Skeletal muscle satellite cell (primary cell): Measurements from ENCODE around the gene PPP3CA.
"Not testable (repeated sequence)": the region's sequence is repeated elsewhere in the genome, so short reads cannot be mapped to it uniquely, and the experiment has no call there.

ENCODE experiments used
- H3K27me3 ChIP-seq: 2 replicates; pipeline ENCODE4 v1.7.0; 2013; ENCODE audit warnings: low read length; ENCODE audit not compliant: control insufficient read depth, insufficient read depth
- H3K36me3 ChIP-seq: 2 replicates; pipeline ENCODE4 v1.7.0; 2013; ENCODE audit warnings: mild to moderate bottlenecking, control low read depth, low read length; ENCODE audit not compliant: insufficient read depth
- H3K4me1 ChIP-seq: 2 replicates; pipeline ENCODE4 v1.7.0; 2013; ENCODE audit warnings: low read length; ENCODE audit not compliant: control insufficient read depth, insufficient read depth
- H3K4me2 ChIP-seq: 2 replicates; pipeline ENCODE4 v1.7.0; 2013; ENCODE audit warnings: mild to moderate bottlenecking, low read length
- H3K4me3 ChIP-seq: 2 replicates; pipeline ENCODE4 v1.7.0; 2013; ENCODE audit warnings: low read length
- H3K9ac ChIP-seq: 2 replicates; pipeline ENCODE4 v1.7.0; 2013; ENCODE audit warnings: mild to moderate bottlenecking, low read depth, low read length, moderate library complexity
- H3K9me3 ChIP-seq: replicated peaks from 2 replicates; pipeline ENCODE4 v1.7.0; 2013; ENCODE audit warnings: mild to moderate bottlenecking, control low read depth, low read length

The PPP3CA gene

GRCh38 chr4:101183666-101184373 is 163.5 kb downstream of the PPP3CA start:
- Histone ChIP-seq H3K4me3 (no peak overlapping the region), H3K36me3 (no peaks in the 10 kb centered on the region), H3K27me3 (no peaks in the 10 kb centered on the region), H3K9ac (no peak overlapping the region), H3K4me1 (peaks cover 7% of the 10 kb centered on the region), H3K4me2 (no peak overlapping the region), H3K9me3 (no peaks in the 10 kb centered on the region)

DNA sequence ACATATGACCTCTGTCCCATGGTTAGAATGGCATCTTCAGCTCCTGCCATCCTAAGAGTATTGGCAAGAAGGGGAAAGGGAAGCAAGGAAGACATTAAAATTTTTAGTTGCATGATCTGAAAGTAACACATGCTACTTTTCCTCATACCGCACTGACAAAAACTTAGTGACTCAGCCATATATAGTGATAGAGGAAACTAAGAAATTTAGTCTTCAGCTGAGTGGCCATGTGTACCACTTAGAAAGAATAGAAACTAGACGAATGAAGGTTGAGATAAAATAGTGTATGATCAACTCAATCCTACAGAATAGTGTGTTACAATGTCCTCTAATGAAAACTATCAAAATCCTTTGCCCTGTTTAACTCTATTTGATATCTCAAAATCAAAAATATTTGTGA is 164.1 kb downstream of the PPP3CA start:
- Histone ChIP-seq H3K27me3 (no peaks in the 10 kb centered on the region), H3K4me2 (no peak overlapping the region), H3K4me1 (peaks cover 10% of the 10 kb centered on the region), H3K36me3 (no peaks in the 10 kb centered on the region), H3K9me3 (no peaks in the 10 kb centered on the region), H3K9ac (no peak overlapping the region), H3K4me3 (no peak overlapping the region)

DNA sequence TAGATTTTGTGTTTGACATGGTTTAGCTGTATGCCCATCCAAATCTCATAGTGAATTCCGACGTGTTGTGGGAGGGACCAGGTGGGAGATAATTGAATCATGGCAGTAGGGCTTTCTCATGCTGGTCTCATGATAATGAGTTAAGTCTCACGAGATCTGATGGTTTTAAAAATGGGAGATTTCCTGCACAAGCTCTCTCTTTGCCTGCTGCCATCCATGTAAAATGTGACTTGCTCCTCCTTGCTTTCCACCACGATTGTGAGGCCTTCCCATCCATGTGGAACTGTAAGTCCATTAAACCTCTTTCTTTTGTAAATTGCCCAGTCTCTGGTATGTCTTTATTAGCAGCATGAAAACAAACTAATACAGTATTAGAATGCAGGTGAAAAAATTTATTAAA is 164.6 kb downstream of the PPP3CA start:
- H3K4me3 ChIP-seq, H3K9me3 ChIP-seq, H3K27me3 ChIP-seq, H3K4me2 ChIP-seq, H3K36me3 ChIP-seq, H3K4me1 ChIP-seq, H3K9ac ChIP-seq: not testable (repeated sequence)

DNA sequence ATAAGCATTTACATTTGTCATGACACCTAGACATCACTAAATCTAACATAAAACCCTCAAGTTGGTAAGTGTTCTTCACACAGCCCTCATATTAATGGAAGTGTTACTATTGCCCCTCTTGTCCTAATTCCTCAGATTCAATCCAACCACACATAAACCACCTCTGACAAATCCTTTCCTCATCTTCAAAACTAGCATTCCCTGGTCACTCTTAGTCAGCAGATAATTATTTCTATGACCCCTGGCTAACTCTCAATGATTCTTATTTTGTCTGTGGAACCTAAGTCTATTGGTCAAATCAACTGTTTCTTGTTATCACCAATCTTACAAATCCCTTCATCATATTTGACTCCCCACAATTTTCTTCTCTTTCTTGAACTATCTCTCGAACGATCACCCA is 168.6 kb downstream of the PPP3CA start:
- H3K9me3 ChIP-seq = no peaks in the 10 kb centered on the region
- peaks cover 7% of the 10 kb centered on the region for H3K4me1 ChIP-seq
- no peaks in the 10 kb centered on the region for H3K36me3 ChIP-seq
- H3K4me2 ChIP-seq = no peak overlapping the region
- no peak overlapping the region for H3K4me3 ChIP-seq
- no peaks in the 10 kb centered on the region for H3K27me3 ChIP-seq
- H3K9ac ChIP-seq = no peak overlapping the region

DNA sequence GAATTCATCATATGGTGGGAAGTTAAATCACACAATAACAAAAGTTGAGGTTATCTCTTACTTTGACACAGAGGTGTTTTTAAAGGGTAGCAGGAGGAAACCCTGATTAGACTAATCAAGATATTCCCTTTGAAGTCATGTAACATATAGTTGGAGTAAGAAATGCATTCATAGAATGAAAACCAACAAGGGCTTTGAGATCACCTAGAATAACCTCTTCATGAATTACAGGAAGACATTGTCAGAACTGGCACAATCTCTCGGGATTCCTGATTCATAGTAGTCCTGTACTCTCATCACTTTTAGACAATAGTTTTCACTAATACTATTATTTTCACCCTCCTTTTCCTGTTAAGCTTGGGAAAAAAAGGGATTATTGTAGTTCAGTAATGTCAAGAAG is 170.2 kb downstream of the PPP3CA start:
- Histone ChIP-seq H3K9ac (no peak overlapping the region), H3K4me1 (peaks cover 14% of the 10 kb centered on the region), H3K4me2 (no peak overlapping the region), H3K27me3 (no peaks in the 10 kb centered on the region), H3K36me3 (no peaks in the 10 kb centered on the region), H3K4me3 (no peak overlapping the region), H3K9me3 (no peaks in the 10 kb centered on the region)

- Histone ChIP-seq H3K9me3 (no peaks in the 10 kb centered on the region), H3K27me3 (no peaks in the 10 kb centered on the region), H3K4me2 (no peak overlapping the region), H3K4me3 (no peak overlapping the region), H3K36me3 (no peaks in the 10 kb centered on the region), H3K9ac (no peak overlapping the region), H3K4me1 (peaks cover 23% of the 10 kb centered on the region)
These were observed 171.2 kb downstream of the PPP3CA start for GRCh38 chr4:101175896-101176676.

- H3K27me3 ChIP-seq = no peaks in the 10 kb centered on the region
- no peaks in the 10 kb centered on the region for H3K9me3 ChIP-seq
- H3K36me3 ChIP-seq = no peaks in the 10 kb centered on the region
- H3K9ac ChIP-seq = no peak overlapping the region
- no peak overlapping the region for H3K4me3 ChIP-seq
- H3K4me2 ChIP-seq = no peak overlapping the region
- H3K4me1 ChIP-seq = peaks cover 23% of the 10 kb centered on the region
These were observed 172.5 kb downstream of the PPP3CA start for GRCh38 chr4:101174679-101175345.

DNA sequence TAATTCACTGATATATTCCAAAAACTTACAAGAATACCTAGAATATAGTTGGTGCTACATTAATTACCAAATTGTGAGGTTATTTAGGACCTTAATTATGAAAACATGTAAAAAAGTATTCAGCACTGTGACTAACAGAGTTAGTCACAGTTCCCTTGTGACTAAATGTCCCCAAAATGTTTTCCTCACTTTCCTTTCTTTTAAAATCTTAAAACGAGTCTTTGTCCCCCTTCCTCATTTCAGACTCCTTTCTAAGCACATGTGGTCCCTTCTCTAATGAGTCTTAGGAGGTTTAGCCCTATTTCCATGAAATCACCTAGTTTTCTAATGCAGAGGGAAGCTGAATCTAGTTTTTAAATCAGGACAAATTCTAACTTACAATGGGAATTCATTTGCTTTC is 175.0 kb downstream of the PPP3CA start:
- H3K9me3 ChIP-seq = no peaks in the 10 kb centered on the region
- H3K9ac ChIP-seq = no peak overlapping the region
- no peak overlapping the region for H3K4me2 ChIP-seq
- no peaks in the 10 kb centered on the region for H3K36me3 ChIP-seq
- no peaks in the 10 kb centered on the region for H3K27me3 ChIP-seq
- H3K4me3 ChIP-seq = no peak overlapping the region
- peaks cover 16% of the 10 kb centered on the region for H3K4me1 ChIP-seq

DNA sequence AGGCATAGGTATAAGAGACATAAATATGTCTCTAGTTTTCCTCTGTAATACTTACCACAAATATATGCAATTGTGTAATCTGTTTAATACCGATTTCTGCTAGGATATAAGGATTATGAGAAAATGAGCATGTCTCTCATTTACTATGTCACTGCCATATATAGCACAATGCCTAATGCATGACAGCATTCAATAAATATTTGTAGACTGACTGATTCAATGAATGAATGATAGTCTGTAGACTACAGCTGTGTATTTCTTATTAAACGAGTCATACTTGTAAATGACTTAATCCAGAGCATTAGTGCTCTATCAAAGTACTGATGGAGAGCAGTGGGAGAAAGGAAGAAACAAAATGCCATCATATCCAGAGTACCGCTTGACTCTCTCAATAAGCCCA is 175.6 kb downstream of the PPP3CA start:
- H3K27me3 ChIP-seq = no peaks in the 10 kb centered on the region
- no peak overlapping the region for H3K4me3 ChIP-seq
- H3K4me2 ChIP-seq = no peak overlapping the region
- H3K9me3 ChIP-seq = no peaks in the 10 kb centered on the region
- H3K9ac ChIP-seq = no peak overlapping the region
- H3K36me3 ChIP-seq = no peaks in the 10 kb centered on the region
- H3K4me1 ChIP-seq = peaks cover 16% of the 10 kb centered on the region

GRCh38 chr4:101169044-101170014 is 178.0 kb downstream of the PPP3CA start:
- Histone ChIP-seq H3K9me3 (no peaks in the 10 kb centered on the region), H3K9ac (no peak overlapping the region), H3K4me3 (no peak overlapping the region), H3K4me1 (peaks cover 16% of the 10 kb centered on the region), H3K36me3 (no peaks in the 10 kb centered on the region), H3K27me3 (no peaks in the 10 kb centered on the region), H3K4me2 (no peak overlapping the region)

GRCh38 chr4:101163936-101164335 is 183.4 kb downstream of the PPP3CA start:
- Histone ChIP-seq H3K4me1 (peaks cover 5% of the 10 kb centered on the region), H3K9me3 (no peaks in the 10 kb centered on the region), H3K27me3 (no peaks in the 10 kb centered on the region), H3K4me3 (no peak overlapping the region), H3K4me2 (no peak overlapping the region), H3K36me3 (no peaks in the 10 kb centered on the region), H3K9ac (no peak overlapping the region)
